ENCODE measurements around the gene BCAS2.

Gene BCAS2

GRCh38 chr1:114547076-114547475, 34.3 kb downstream of the BCAS2 start:
- TF ChIP-seq, protein P1, sequence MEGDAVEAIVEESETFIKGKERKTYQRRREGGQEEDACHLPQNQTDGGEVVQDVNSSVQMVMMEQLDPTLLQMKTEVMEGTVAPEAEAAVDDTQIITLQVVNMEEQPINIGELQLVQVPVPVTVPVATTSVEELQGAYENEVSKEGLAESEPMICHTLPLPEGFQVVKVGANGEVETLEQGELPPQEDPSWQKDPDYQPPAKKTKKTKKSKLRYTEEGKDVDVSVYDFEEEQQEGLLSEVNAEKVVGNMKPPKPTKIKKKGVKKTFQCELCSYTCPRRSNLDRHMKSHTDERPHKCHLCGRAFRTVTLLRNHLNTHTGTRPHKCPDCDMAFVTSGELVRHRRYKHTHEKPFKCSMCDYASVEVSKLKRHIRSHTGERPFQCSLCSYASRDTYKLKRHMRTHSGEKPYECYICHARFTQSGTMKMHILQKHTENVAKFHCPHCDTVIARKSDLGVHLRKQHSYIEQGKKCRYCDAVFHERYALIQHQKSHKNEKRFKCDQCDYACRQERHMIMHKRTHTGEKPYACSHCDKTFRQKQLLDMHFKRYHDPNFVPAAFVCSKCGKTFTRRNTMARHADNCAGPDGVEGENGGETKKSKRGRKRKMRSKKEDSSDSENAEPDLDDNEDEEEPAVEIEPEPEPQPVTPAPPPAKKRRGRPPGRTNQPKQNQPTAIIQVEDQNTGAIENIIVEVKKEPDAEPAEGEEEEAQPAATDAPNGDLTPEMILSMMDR (conservative IDR thresholded peaks at IDR 0.05) = no peak
- TF ChIP-seq ZFX (IDR thresholded peaks at IDR 0.05) = no peak
- H3K27ac ChIP-seq = no peak overlapping the region

DNA sequence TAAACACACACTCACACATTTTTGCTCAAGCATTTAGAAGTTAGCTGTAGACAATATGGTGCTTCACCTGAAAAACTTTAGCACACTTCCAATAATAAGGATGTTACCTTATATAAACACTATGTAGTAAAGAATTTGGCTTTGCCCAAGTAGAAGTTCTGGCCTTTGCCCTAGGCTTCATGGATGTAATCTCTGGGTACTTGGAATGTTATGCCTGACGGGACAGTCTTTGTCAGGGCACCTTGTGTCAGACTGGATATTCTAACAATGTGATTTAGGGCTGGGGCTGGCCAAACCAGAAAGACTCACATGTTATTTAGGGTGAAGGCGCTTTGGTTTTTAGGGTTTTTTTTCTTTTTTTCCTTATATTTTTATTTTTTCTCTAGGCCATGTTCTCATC, 35.6 kb downstream of the BCAS2 start:
- TF ChIP-seq, protein P1 (conservative IDR thresholded peaks at IDR 0.05) = no peak
- no peak for TF ChIP-seq ZFX (IDR thresholded peaks at IDR 0.05)
- no peak overlapping the region for H3K27ac ChIP-seq

DNA sequence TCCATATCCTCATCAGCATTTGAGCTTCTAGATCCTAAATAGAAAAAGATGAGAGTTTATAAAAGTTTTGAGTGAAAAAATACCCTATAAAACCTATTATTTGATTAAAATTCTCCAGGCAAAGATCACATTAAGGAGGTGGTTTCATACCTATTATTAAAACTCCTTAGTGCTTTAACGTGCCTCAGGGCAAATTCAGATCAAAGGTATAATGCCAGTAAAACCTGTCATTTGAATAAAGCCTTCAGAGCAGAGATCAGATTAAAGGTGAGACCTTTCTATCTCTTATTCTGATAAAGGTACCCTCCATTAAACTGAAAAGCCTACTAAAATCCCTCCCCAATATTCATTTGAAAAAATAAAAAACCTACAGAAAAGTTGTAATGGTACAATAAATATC, 36.1 kb downstream of the BCAS2 start:
- no peak for TF ChIP-seq ZFX (IDR thresholded peaks at IDR 0.05)
- TF ChIP-seq, protein P1 (conservative IDR thresholded peaks at IDR 0.05) = no peak

DNA sequence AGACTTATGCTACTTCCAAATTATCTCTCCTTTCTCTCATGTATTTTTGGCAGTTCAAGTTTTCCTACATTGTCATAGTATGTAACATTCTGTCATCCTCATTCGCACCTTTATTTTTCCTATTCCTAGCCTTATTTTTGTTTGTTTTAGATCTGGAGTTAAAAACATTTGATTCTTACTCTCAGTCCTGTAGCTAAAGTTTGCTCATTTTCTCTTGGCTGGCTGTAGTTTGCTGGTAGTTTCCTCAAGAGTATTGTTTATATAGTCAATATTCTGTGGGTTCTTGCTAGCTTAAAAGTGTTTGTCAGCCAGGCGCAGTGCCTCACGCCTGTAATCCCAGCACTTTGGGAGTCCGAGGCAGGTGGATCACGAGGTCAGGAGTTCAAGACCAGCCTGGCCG, 40.6 kb downstream of the BCAS2 start:
- H3K27ac ChIP-seq = no peak overlapping the region

More for the DNA sequence above, 36.1 kb downstream of the BCAS2 start:
- no peak overlapping the region for H3K27ac ChIP-seq

GRCh38 chr1:114540272-114540671, 41.1 kb downstream of the BCAS2 start:
- TF ChIP-seq, protein P1 (conservative IDR thresholded peaks at IDR 0.05) = no peak
- TF ChIP-seq ZFX (IDR thresholded peaks at IDR 0.05) = no peak
- H3K27ac ChIP-seq = no peak overlapping the region

More for the DNA sequence above, 40.6 kb downstream of the BCAS2 start:
- TF ChIP-seq ZFX (IDR thresholded peaks at IDR 0.05) = no peak
- TF ChIP-seq, protein P1 (conservative IDR thresholded peaks at IDR 0.05) = no peak

DNA sequence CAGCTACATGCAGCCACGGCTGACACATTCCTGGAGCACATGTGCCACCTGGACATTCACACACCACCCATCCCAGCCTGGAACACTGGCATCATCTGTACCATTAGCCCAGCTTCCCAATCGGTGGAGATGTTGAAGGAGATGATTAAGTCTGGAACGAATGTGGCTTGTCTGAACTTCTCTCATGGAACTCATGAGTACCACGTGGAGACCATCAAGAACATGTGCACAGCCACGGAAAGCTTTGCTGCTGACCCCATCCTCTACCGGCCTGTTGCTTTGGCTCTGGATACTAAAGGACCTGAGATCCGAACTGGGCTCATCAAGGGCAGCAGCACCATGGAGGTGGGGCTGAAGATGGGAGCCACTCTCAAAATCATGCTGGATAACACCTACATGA, 45.4 kb downstream of the BCAS2 start:
- no peak for TF ChIP-seq ZFX (IDR thresholded peaks at IDR 0.05)
- TF ChIP-seq, protein P1 (conservative IDR thresholded peaks at IDR 0.05) = no peak
- no peak overlapping the region for H3K27ac ChIP-seq

GRCh38 chr1:114535401-114535800, 46.0 kb downstream of the BCAS2 start:
- no peak for TF ChIP-seq ZFX (IDR thresholded peaks at IDR 0.05)
- TF ChIP-seq, protein P1 (conservative IDR thresholded peaks at IDR 0.05) = no peak
- no peak overlapping the region for H3K27ac ChIP-seq

Data from C4-2B (cell line).